Gastroesophageal sphincter (tissue), 4 donors: ENCODE results near the gene F10. TPM values are rescaled to one million over a fixed set of nuclear protein-coding genes. Genes with fewer than 3 reads are reported as not detected.

ENCODE experiments used
- ATAC-seq: fragments of 150-250 bp; one replicate; pipeline ENCODE4 v1.9.1; 2016; ENCODE audit warnings: mild to moderate bottlenecking, moderate library complexity
- H3K27ac ChIP-seq, 4 donors: fragments of 200-600 bp; sonication (generic) in 3 of 4; 1 replicate in 3 of 4; 2 replicates in 1 of 4; pipeline ENCODE4 v1.5.1; 2016 to 2019
- H3K27me3 ChIP-seq: fragments of 200-600 bp; sonication (generic); one replicate; pipeline ENCODE4 v1.5.1; 2019
- H3K36me3 ChIP-seq, 2 donors: fragments of 200-600 bp; sonication (generic); one replicate each; pipeline ENCODE4 v1.5.1; 2019; ENCODE audit warnings: control low read depth in 1 of 2
- H3K4me1 ChIP-seq, 3 donors: fragments of 200-600 bp; sonication (generic); 1 replicate in 2 of 3; 2 replicates in 1 of 3; pipeline ENCODE4 v1.5.1; 2016 to 2019; ENCODE audit warnings: control low read depth in 2 of 3
- H3K4me3 ChIP-seq, 2 donors: fragments of 200-600 bp; sonication (generic); one replicate each; pipeline ENCODE4 v1.5.1; 2019; ENCODE audit warnings: mild to moderate bottlenecking in 1 of 2, moderate library complexity in 1 of 2
- H3K9me3 ChIP-seq, 3 donors: fragments of 200-600 bp; sonication (generic); one replicate each; pipeline ENCODE4 v1.5.1; 2017 to 2019; ENCODE audit warnings: control low read depth in 2 of 3
- CTCF ChIP-seq, 4 experiments: fragments of 200-600 bp in 2 of 4; fragments of 450-650 bp in 2 of 4; sonication (generic) in 1 of 4; IDR thresholded peaks; one replicate each; pipeline ENCODE4 v1.5.1; 2017 to 2019; ENCODE audit warnings: antibody characterized with exemption in 4 of 4, mild to moderate bottlenecking in 2 of 4, moderate library complexity in 2 of 4
- EP300 ChIP-seq: sonication (generic); formaldehyde crosslinking; IDR thresholded peaks from one replicate; pipeline ENCODE4 v1.6.1; 2017; ENCODE audit warnings: antibody characterized with exemption, mild to moderate bottlenecking
- POLR2A ChIP-seq, 2 donors: fragments of 450-650 bp; IDR thresholded peaks; one replicate each; pipeline ENCODE4 v1.6.1; 2017; ENCODE audit warnings: antibody characterized with exemption in 2 of 2, mild to moderate bottlenecking in 2 of 2, moderate library complexity in 1 of 2
- POLR2AphosphoS5 ChIP-seq: sonication (generic); formaldehyde crosslinking; IDR thresholded peaks from one replicate; pipeline ENCODE4 v1.6.1; 2017; ENCODE audit warnings: antibody characterized with exemption
- WGBS, 2 donors: methylation state at CpG; one replicate each; pipeline ENCODE4 v1.1.5; 2018; ENCODE audit warnings: low coverage in 1 of 2; 5-methylcytosine and 5-hydroxymethylcytosine counted together
- total RNA-seq, 4 donors: library from RNA; depleted of rRNA; stranded (reverse); fragments of >200 nt; gene quantifications; one replicate each; pipeline ENCODE4 v1.1.0, GENCODE V29; 2016

The F10 gene
- total RNA-seq, 4 donors from 2014 or later: 6.9 to 51.7 (median 12.0) TPM

- peaks cover 0 to 40% of the 10 kb centered on the region in 2 donors for H3K36me3 ChIP-seq
- no peak for ATAC-seq
- H3K4me1 ChIP-seq: no peaks in the 10 kb centered on the region
- WGBS, 2 donors: 75 to 81% methylated on average over 6 to 7 of the region's 7 CpGs
- H3K27ac ChIP-seq: no peak overlapping the region
- no peak overlapping the region for H3K4me3 ChIP-seq
- TF ChIP-seq CTCF (IDR thresholded peaks at IDR 0.05) (no peak), POLR2A (IDR thresholded peaks at IDR 0.05) (no peak), EP300 (no peak), POLR2AphosphoS5 (no peak)
- H3K9me3 ChIP-seq: peaks cover 0 to 5% (median 0%) of the 10 kb centered on the region in 3 donors
- H3K27me3 ChIP-seq: peaks cover 5% of the 10 kb centered on the region
These were observed 45.6 kb downstream of the F10 start for GRCh38 chr13:113168211-113168610.

- Histone ChIP-seq H3K4me1 (no peaks in the 10 kb centered on the region), H3K27ac (no peak overlapping the region), H3K27me3 (no peaks in the 10 kb centered on the region), H3K4me3 (no peak overlapping the region), H3K36me3 (peaks cover 0 to 52% of the 10 kb centered on the region in 2 donors), H3K9me3 (peaks cover 0 to 5% (median 0%) of the 10 kb centered on the region in 3 donors)
- no peak for TF ChIP-seq CTCF (IDR thresholded peaks at IDR 0.05)
- no peak for TF ChIP-seq EP300
- TF ChIP-seq POLR2AphosphoS5: no peak
- no peak for TF ChIP-seq POLR2A (IDR thresholded peaks at IDR 0.05)
- WGBS, 2 donors: 92% methylated on average over 5 to 13 of the region's 13 CpGs
- ATAC-seq: no peak
These were observed 47.0 kb downstream of the F10 start for GRCh38 chr13:113169277-113170272.

- no peak overlapping the region for H3K27ac ChIP-seq
- H3K4me3 ChIP-seq: no peak overlapping the region
- peaks cover 0 to 61% of the 10 kb centered on the region in 2 donors for H3K36me3 ChIP-seq
- no peaks in the 10 kb centered on the region for H3K27me3 ChIP-seq
- 79 to 82% methylated on average over 5 of the region's 5 CpGs for WGBS, 2 donors
- no peaks in the 10 kb centered on the region for H3K4me1 ChIP-seq
- peaks cover 0 to 5% (median 0%) of the 10 kb centered on the region in 3 donors for H3K9me3 ChIP-seq
- no peak for TF ChIP-seq POLR2AphosphoS5
- TF ChIP-seq POLR2A (IDR thresholded peaks at IDR 0.05): no peak
- no peak for TF ChIP-seq CTCF (IDR thresholded peaks at IDR 0.05)
- no peak for ATAC-seq
These were observed 47.9 kb downstream of the F10 start for GRCh38 chr13:113170511-113170910.

GRCh38 chr13:113171250-113172125 is 48.9 kb downstream of the F10 start:
- Histone ChIP-seq H3K4me3 (no peak overlapping the region), H3K4me1 (no peaks in the 10 kb centered on the region), H3K9me3 (peaks cover 0 to 5% (median 0%) of the 10 kb centered on the region in 3 donors), H3K27me3 (no peaks in the 10 kb centered on the region), H3K27ac (no peak overlapping the region), H3K36me3 (peaks cover 0 to 71% of the 10 kb centered on the region in 2 donors)
- ATAC-seq: no peak
- WGBS, 2 donors: 89 to 96% methylated on average over 5 to 15 of the region's 34 CpGs
- no peak for TF ChIP-seq POLR2AphosphoS5
- no peak for TF ChIP-seq POLR2A (IDR thresholded peaks at IDR 0.05)
- TF ChIP-seq EP300: no peak
- no peak for TF ChIP-seq CTCF (IDR thresholded peaks at IDR 0.05)
